ENCODE measurements around the gene SLFN5.
"Not testable (repeated sequence)": the region's sequence is repeated elsewhere in the genome, so short reads cannot be mapped to it uniquely, and the experiment has no call there.

Gene SLFN5

DNA sequence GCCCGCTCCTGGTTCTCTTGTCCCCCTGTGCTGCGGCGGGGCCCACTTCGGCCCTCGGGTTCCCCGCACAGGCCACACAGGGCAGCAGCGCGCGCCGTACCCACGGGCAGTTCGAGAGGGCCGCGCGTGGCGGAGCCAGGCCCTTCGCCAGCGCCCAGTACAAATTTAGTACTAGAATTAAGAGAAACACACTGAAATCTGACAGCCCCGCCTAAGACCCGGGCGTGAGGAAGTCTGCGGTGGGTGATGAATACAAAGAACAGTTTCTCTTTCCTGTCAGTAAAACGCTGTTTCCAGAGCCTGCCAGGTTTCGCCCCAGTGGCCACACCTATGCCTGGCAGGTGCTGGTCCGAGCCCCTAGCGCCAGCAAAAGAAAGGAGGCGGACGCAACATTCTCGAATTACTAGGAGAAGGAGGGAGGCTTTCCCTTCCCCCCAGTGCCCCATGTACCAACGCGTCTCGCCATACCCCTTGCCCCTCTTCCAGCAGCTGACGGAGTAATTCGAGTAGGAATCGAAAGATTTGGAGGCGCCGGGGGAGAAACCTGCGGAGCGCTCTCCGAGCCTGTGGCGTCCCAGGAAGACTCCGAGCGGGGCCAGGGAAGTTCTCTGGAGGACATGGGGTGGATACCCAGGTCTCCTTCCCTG is 591 bp upstream of the SLFN5 start:
- peak; percentile 35 for DNase-seq (ENCODE audit: low spot score)

DNA sequence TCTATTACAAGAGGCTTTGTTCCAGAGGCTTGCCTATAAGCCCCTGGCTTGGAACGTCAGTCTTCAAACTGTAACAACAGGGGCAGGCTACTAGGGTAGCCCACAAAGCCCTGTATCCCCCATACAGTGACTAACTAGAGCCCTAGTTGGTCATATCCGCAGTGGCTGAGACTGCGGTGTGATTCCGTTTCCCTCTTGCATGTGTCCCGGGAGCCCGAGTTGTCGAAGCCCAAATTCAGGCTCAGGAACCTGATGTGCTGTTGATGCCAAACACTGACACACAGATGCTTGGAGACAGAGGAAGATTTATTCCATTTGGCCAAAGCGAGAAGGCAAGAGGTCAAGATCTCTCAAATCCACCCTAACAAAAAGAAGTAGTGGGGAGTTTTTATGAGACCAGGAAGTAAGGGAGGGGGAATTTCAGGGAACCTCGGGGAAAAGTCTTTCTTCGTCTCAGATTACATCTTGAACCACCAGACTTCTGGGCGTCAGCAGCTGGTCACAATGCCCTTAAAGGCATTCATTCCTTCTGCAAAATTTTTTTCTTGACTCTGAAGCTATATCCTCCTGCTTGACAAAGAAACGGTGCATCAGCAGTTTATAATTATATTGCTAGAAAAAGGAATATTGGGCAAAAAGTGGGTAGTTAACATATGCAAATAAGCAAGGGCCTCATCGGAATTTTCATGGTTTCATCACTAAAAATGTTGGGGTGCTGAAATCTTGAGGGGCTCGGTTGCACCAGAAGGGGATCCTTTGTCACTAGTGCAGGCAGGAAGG is 879 bp downstream of the SLFN5 start:
- no peak for DNase-seq (ENCODE audit: low spot score)

DNA sequence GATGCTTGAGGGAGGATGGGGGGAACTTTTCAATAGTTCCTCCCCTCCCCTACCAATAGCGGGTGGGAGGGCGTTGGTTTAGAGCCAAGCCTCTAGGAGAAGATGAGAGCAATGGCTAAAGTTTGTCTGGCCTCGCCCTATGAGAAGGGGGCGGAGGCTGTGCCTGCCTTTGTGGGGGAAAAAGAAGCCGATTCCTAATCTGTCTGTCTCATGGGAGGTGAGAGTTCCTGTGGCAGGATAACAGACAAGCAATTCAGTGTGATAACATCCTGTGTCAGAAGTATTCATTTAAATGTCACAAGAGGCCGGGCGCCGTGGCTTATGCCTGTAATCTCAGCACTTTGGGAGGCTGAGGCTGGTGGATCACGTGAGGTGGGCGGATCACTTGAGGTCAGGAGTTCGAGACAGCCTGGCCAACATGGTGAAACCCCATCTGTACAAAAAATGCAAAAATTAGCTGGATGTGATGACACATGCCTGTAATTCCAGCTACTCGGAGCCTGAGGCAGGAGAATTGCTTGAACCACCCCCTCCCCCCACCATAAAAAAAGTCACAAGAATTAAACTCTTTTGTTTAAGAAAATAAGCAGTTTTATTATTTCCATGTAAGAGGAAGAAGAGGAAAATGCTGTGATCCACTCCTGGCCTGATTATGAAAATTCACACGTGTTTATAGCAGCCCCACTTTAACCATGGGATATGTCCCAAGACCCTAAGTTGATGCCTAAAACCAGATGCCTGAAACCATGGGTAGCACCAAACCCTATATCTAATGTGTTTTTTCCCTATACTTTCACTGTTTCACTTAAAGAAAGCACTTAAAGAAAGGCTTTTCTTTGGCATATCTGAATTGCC is 1.7 kb downstream of the SLFN5 start:
- DNase-seq (ENCODE audit: low spot score), result no peak

DNA sequence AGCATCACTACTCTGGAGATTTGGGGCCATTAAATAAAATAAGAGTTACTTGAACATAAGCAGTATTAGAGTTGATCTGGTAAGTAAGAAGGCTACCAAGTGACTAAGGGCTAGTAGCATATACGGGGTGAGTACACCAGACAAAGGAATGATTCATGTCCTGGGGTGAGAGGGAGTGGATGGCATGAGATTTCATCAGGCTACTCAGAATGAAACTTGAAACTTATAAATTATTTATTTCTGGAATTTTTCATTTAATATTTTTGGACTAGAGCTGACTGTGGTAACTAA is 2.3 kb downstream of the SLFN5 start:
- DNase-seq (ENCODE audit: low spot score), result no peak

DNA sequence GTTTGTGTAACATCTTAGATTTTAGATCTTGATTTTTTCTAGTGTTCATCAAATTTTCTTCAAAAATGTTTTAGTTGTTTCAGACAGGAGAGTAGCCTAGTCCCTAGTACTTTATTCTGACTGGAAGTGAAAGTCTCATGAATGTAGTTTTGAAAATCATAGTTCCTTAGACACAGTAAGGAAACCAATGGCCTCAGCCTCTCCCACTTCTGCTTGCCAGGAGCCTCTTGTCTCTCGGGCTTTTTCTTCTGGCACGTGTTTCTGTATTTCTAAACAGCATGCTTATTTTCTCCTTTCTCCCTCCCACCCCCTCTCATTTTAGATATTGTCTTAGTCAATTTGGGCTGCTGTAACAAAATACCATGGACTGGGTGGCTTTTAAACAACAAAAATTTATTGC is 9.8 kb downstream of the SLFN5 start:
- no peak for DNase-seq (ENCODE audit: low spot score)

DNA sequence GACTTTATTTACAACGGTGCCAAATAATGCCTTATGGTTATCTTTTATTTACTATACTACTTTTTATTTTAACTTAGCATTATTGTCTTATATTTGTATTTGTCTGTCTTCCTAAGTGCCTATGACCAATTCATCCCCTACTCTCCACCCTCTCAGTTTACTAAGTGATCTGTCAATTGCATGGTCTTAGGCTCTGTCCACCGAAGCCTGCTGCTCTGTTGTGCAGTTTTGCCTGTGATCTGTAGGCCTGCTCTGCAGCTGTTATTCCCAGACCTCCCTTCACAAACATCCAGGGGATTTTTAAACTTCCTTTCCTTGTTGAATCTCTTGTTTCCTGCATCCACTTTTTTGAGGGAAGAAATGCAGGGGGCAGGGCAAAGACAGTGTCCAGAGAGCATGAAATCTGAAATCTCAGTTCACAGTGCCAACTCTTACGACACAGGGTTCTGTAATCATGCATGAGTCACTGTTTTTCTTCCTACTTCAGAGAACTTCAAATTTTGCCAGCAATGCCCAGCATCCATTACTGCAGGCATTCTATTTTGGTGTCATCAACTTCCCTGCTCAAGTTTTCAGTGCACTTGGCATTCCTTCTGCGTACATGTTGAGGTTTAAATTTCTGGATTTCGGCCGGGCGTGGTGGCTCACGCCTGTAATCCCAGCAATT is 11.4 kb downstream of the SLFN5 start:
- no peak for DNase-seq (ENCODE audit: low spot score)

DNA sequence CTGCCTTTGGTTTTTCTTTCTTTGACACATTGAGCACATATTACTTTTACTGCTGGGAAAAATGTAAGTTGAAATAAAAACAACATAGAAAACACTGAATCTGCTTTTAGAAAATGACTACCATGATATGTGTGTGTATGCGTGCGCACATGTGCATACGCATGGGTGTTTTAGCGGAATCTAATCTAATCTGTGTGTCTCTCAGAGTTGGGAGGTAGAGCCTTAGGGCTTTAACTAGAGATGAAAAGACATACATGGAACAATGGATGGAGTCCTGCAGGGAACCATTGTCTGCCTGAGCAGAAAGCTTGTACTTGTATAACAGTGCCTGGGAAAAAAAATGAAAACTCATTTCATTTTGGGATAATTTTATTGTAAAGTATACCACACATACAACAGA is 12.4 kb downstream of the SLFN5 start:
- no peak for DNase-seq (ENCODE audit: low spot score)

DNA sequence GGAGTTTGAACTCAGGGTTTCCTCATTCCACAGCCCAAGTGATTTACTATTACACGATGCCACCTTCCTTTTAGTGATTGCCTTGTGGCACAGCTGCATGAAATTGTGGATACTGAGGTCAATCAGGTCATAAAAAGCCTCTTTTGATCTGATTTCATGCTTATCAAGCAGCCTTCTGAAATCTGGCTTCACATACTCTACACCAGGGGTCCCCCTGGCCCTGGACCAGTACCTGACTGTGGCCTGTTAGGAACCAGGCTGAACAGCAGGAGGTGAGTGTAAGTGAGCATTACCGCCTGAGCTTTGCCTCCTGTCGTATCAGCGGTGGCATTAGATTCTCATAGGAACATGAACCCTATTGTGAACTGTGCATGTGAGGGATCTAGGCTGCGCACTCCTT is 13.8 kb downstream of the SLFN5 start:
- no peak for DNase-seq (ENCODE audit: low spot score)

DNA sequence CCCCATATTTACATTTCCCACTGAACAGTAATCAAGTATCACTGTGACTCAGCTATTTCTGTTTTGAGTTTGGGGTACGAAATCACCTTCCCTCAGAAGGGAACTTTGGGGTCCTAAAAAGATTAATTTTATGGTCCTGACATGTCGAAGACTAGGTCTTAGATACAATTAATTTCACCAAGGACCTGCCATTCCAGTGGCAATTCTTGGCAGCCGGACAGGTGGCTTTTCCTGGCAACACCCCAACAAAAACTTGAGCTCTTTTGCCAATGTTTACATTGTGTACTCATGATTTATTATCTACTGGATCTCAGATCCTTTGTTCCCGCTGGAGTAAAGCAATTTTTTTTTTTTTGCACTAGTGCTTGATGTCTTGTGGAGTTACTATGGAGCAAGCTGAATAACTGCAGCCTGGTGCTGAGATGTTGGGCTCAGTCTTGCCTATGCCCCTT is 14.4 kb downstream of the SLFN5 start:
- DNase-seq (ENCODE audit: low spot score), result no peak

DNA sequence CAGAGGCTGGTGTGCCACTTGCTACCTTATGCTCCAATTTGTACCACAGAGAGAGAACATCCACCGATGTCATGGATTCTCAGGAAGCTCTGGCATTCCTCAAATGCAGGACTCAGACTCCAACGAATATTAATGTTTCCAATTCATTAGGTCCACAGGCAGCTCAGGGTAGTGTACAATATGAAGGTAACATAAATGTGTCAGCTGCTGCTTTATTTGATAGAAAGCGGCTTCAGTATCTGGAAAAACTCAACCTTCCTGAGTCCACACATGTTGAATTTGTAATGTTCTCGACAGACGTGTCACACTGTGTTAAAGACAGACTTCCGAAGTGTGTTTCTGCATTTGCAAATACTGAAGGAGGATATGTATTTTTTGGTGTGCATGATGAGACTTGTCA is 16.1 kb downstream of the SLFN5 start:
- no peak for DNase-seq (ENCODE audit: low spot score)

DNA sequence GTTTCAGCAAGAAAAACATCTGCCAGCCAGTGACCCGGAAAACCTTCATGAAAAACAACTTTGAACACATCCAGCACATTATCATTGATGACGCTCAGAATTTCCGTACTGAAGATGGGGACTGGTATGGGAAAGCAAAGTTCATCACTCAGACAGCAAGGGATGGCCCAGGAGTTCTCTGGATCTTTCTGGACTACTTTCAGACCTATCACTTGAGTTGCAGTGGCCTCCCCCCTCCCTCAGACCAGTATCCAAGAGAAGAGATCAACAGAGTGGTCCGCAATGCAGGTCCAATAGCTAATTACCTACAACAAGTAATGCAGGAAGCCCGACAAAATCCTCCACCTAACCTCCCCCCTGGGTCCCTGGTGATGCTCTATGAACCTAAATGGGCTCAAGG is 22.2 kb downstream of the SLFN5 start:
- DNase-seq (ENCODE audit: low spot score), result no peak

DNA sequence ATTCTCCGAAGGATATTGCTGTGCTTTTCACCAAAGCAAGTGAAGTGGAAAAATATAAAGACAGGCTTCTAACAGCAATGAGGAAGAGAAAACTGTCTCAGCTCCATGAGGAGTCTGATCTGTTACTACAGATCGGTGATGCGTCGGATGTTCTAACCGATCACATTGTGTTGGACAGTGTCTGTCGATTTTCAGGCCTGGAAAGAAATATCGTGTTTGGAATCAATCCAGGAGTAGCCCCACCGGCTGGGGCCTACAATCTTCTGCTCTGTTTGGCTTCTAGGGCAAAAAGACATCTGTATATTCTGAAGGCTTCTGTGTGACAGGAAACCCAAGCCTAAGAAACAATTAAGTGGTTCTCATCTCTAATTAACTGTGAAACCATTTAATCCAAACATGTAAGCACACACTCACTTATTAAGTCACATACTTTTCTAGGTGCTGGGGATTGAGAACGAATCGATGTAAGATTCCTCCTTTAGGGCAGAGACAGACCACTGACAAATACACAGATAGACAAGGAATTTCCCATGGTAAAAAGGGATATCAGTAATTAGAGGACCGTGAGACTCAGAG is 22.8 kb downstream of the SLFN5 start:
- DNase-seq (ENCODE audit: low spot score), result no peak

DNA sequence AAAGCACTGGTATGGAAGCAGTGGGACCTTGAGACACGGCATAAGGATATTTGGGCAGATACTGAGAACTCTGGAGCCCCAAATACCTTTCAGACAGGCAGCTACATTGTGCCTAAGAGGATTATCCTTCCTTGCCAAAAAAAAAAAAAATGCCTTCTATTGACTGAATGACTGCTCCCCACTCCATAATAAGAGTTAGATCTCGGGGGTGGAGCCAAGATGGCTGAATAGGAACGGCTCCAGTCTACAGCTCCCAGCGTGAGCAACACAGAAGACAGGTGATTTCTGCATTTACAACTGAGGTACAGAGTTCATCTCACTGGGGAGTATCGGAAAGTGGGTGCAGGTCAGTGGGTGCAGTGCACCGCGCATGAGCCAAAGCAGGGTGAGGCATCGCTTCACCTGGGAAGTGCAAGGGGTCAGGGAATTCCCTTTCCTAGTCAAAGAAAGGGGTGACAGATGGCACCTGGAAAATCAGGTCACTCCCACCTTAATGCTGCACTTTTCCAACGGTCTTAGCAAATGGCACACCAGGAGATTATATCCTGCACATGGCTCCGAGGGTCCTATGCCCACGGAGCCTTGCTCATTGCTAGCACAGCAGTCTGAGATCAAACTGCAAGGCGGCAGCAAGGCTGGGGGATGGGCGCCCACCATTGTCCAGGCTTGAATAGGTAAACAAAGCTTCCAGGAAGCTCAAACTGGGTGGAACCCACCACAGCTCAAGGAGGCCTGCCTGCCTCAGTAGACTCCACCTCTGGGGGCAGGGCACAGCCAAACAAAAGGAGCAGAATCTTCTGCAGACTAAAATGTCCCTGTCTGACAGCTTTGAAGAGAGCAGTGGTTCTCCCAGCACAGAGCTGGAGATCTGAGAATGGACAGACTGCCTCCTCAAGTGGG is 31.5 kb downstream of the SLFN5 start:
- not testable (repeated sequence) for DNase-seq (ENCODE audit: low spot score)

DNA sequence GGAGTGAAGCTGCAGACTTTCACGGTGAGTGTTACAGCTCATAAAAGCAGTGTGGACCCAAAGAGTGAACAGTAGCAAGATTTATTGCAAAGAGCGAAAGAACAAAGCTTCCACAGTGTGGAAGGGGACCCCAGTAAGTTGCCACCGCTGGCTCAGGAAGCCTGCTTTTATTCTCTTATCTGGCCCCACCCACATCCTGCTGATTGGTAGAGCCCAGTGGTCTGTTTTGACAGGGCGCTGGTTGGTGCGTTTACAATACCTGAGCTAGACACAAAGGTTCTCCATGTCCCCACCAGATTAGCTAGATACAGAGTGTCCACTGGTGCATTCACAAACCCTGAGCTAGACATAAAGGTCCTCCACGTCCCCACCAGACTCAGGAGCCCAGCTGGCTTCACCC is 35.6 kb downstream of the SLFN5 start:
- DNase-seq (ENCODE audit: low spot score), result not testable (repeated sequence)

DNA sequence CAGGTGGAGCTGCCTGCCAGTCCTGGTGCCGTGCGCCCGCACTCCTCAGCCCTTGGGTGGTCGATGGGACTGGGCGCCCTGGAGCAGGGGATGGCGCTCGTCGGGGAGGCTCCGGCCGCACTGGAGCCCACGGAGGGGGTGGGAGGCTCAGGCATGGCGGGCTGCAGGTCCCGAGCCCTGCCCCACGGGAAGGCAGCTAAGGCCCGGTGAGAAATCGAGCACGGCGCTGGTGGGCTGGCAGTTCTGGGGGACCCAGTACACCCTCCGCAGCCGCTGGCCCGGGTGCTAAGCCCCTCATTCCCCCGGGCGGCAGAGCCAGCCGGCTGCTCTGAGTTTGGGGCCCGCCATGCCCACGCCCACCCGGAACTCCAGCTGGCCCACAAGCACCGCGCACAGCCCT is 36.0 kb downstream of the SLFN5 start:
- not testable (repeated sequence) for DNase-seq (ENCODE audit: low spot score)

DNA sequence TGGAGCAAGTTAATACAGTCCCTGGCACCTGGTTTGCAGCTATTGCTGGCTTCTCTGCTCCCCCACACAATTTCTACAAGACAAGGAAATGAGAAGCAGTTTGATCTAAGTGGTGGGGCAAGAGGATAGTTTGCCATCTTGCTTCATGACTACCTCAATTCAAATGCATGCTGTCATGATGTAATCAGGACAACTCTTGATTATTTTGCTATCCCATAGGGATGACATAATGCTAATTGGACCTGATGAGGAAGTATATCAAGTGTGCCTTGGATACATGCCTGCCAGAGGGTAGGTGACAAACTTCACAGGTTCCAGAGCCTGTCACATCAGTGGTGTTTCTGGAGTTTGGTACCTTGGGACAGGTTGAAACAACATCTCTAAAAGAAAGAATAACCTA is 40.9 kb downstream of the SLFN5 start:
- DNase-seq (ENCODE audit: low spot score), result no peak

DNA sequence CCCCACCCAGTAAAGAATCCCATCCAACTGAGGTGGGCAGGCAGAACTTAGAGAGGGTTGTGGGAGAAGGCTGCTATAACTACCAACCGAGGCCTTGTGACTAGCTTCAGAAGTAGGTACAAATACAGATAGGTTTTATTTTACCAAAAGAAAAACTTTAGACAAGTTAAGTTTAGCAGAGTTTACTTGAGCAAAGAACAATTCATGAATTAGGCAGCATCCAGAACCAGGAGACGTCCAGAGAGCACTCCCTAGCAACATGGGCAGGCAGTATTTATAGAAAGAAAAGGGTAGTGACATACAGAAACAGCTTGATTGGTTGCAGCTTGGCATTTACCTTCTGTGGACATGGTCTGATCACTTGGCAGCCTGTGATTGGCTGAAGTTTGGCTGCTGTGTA is 42.1 kb downstream of the SLFN5 start:
- DNase-seq (ENCODE audit: low spot score), result no peak

DNA sequence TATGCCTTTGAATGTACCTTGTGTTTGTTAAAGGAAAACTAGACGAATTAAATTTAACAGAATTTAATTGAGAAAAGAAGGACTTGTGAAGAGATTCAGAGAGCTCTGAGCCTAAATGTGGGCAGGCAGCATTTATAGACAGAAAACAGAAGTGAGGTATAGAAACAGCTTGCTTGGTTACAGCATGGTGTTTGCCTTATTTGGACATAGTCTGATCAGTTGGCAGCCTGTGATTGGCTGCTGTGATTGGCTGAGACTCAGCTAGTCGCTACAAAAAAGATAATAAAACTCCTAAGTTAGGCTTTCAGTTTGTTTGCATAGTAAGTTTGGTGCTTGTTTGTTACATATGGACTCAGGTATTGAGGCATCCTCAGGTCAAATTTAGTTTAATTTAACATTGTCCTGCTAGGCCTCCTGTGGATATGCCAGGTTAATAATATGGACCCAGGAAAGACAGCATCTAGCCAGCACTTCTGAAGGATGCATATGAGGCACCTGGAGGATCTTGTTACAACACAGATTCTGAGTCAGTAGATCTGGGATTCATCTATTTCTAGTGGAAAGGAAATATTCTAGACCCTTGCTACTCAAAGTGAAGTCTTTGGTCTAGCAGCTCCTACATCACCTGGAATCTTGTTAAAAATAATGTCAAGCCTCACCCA is 43.4 kb downstream of the SLFN5 start:
- DNase-seq (ENCODE audit: low spot score), result no peak

DNA sequence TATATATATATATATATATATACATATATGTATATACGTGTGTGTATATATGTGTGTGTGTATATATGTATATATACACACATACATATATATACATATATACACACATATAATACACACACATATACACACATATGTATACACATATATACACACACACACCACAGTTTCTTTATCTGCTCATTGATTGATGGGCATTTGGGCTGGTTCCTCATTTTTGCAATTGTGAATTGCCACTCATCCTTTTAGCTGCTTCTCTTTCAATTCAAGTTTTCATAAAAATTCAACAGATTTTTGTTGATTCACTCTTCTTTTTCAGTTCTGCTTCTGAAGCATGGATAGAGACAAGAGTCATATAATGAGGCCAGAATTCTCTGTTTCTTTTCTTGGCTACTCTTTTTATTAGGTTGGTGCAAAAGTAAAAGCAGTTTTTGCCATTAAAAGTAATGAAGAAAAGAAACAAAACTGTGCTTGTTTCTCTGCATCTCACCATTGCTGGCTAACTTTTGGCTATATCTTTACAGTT is 44.5 kb downstream of the SLFN5 start:
- DNase-seq (ENCODE audit: low spot score), result no peak

DNA sequence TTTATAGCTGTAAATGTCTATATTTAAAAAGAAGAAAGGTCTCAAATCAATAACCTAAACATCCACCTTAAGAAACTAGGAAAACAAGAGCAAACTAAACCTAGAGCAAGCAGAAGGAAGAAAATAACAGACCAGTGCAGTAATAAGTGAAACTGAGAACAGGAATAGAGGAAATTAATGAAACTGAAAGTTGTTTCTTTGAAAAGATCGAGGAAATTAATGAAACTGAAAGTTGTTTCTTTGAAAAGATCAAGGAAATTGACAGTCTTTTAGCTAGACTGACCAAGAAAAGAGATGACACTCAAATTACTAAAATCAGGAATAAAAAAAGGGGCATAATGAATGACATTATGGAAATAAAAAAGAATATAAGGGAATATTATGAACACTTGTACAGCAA is 46.4 kb downstream of the SLFN5 start:
- DNase-seq (ENCODE audit: low spot score), result no peak

Measured in hematopoietic multipotent progenitor cell treated with erythropoietin and hydrocortisone succinate and interleukin-3 and kit ligand, for 15 days (in vitro differentiated cells).